H1 (cell line): ENCODE measurements around the gene ATP2A3. TPM values are rescaled to one million over a fixed set of nuclear protein-coding genes. Genes with fewer than 3 reads are reported as not detected.

Experiments used
- CBX8 ChIP-seq: fragments of 300-800, 300-1000 bp; sonication (generic); IDR thresholded peaks from 2 replicates; pipeline ENCODE4 v1.7.1; 2016; ENCODE audit warnings: low read depth, low read length, borderline replicate concordance
- CHD1 ChIP-seq: IDR thresholded peaks from 2 replicates; pipeline ENCODE4 v1.6.1; 2012; ENCODE audit warnings: low read depth, low read length, improper control_type of control experiment
- HDAC6 ChIP-seq: IDR thresholded peaks from one replicate; pipeline ENCODE4 v1.7.1; 2012; ENCODE audit warnings: low read depth, mild to moderate bottlenecking, inconsistent platforms, low read length, moderate library complexity
- NANOG ChIP-seq: IDR thresholded peaks from 2 replicates; pipeline ENCODE4 v1.6.1; 2011; ENCODE audit warnings: low read length, low read depth, mild to moderate bottlenecking, inconsistent platforms; ENCODE audit not compliant: insufficient read depth, poor library complexity, severe bottlenecking
- SP2 ChIP-seq: IDR thresholded peaks from 2 replicates; pipeline ENCODE4 v1.6.1; 2012; ENCODE audit warnings: mild to moderate bottlenecking, low read length, inconsistent platforms
- SRF ChIP-seq: IDR thresholded peaks from 2 replicates; pipeline ENCODE4 v1.6.1; 2011; ENCODE audit warnings: mild to moderate bottlenecking, low read depth, low read length, moderate library complexity
- polyA plus RNA-seq, 7 experiments: library from polyadenylated mRNA; depleted of rRNA in 3 of 7; stranded (reverse) in 5 of 7; unstranded in 2 of 7; fragments of >200 nt in 5 of 7; fragments of 200-250 nt in 2 of 7; gene quantifications; 1 replicate in 5 of 7; 2 replicates in 1 of 7; 4 replicates in 1 of 7; pipeline versions ENCODE4 v1.2.1 to v1.2.3, GENCODE V29; 2011 to 2013; ENCODE audit warnings: missing spikeins in 2 of 7, mixed read lengths in 2 of 7
- total RNA-seq: library from RNA; stranded (reverse); fragmentation: NEBNext Ultra II Directional; extraction: Animal tissue kit (Norgen Biotek cat#: 25700); gene quantifications from 2 replicates; pipeline ENCODE4 v1.2.1, GENCODE V29; 2021
- TF ChIP-seq, protein P1 (sequence below): fragments of 300-600 bp; sonication (generic); IDR thresholded peaks from 2 replicates; pipeline ENCODE4 v1.7.1; 2012; ENCODE audit warnings: low read length, moderate library complexity, mild to moderate bottlenecking, inconsistent platforms; ENCODE audit not compliant: insufficient replicate concordance
- TF ChIP-seq, protein P2 (sequence below), 3 experiments: IDR thresholded peaks; 1 replicate in 2 of 3; 2 replicates in 1 of 3; pipeline versions ENCODE4 v1.5.1 to v1.6.1; 2011; ENCODE audit warnings: low read length in 3 of 3, mild to moderate bottlenecking in 3 of 3, inconsistent platforms in 2 of 3, low read depth in 1 of 3, moderate library complexity in 1 of 3; ENCODE audit not compliant: insufficient read depth in 1 of 3; ENCODE audit errors: control extremely low read depth in 1 of 3

ATP2A3 gene
- total and polyA plus RNA-seq, 2 of the 8 experiments (the other 6 are each of a cell fraction or from before 2014, with no cell fraction given), result 18.4 to 32.5 TPM

GRCh38 chr17:3895354-3895753 lies 68.9 kb downstream of the ATP2A3 start (continued):
- TF ChIP-seq, protein P1, sequence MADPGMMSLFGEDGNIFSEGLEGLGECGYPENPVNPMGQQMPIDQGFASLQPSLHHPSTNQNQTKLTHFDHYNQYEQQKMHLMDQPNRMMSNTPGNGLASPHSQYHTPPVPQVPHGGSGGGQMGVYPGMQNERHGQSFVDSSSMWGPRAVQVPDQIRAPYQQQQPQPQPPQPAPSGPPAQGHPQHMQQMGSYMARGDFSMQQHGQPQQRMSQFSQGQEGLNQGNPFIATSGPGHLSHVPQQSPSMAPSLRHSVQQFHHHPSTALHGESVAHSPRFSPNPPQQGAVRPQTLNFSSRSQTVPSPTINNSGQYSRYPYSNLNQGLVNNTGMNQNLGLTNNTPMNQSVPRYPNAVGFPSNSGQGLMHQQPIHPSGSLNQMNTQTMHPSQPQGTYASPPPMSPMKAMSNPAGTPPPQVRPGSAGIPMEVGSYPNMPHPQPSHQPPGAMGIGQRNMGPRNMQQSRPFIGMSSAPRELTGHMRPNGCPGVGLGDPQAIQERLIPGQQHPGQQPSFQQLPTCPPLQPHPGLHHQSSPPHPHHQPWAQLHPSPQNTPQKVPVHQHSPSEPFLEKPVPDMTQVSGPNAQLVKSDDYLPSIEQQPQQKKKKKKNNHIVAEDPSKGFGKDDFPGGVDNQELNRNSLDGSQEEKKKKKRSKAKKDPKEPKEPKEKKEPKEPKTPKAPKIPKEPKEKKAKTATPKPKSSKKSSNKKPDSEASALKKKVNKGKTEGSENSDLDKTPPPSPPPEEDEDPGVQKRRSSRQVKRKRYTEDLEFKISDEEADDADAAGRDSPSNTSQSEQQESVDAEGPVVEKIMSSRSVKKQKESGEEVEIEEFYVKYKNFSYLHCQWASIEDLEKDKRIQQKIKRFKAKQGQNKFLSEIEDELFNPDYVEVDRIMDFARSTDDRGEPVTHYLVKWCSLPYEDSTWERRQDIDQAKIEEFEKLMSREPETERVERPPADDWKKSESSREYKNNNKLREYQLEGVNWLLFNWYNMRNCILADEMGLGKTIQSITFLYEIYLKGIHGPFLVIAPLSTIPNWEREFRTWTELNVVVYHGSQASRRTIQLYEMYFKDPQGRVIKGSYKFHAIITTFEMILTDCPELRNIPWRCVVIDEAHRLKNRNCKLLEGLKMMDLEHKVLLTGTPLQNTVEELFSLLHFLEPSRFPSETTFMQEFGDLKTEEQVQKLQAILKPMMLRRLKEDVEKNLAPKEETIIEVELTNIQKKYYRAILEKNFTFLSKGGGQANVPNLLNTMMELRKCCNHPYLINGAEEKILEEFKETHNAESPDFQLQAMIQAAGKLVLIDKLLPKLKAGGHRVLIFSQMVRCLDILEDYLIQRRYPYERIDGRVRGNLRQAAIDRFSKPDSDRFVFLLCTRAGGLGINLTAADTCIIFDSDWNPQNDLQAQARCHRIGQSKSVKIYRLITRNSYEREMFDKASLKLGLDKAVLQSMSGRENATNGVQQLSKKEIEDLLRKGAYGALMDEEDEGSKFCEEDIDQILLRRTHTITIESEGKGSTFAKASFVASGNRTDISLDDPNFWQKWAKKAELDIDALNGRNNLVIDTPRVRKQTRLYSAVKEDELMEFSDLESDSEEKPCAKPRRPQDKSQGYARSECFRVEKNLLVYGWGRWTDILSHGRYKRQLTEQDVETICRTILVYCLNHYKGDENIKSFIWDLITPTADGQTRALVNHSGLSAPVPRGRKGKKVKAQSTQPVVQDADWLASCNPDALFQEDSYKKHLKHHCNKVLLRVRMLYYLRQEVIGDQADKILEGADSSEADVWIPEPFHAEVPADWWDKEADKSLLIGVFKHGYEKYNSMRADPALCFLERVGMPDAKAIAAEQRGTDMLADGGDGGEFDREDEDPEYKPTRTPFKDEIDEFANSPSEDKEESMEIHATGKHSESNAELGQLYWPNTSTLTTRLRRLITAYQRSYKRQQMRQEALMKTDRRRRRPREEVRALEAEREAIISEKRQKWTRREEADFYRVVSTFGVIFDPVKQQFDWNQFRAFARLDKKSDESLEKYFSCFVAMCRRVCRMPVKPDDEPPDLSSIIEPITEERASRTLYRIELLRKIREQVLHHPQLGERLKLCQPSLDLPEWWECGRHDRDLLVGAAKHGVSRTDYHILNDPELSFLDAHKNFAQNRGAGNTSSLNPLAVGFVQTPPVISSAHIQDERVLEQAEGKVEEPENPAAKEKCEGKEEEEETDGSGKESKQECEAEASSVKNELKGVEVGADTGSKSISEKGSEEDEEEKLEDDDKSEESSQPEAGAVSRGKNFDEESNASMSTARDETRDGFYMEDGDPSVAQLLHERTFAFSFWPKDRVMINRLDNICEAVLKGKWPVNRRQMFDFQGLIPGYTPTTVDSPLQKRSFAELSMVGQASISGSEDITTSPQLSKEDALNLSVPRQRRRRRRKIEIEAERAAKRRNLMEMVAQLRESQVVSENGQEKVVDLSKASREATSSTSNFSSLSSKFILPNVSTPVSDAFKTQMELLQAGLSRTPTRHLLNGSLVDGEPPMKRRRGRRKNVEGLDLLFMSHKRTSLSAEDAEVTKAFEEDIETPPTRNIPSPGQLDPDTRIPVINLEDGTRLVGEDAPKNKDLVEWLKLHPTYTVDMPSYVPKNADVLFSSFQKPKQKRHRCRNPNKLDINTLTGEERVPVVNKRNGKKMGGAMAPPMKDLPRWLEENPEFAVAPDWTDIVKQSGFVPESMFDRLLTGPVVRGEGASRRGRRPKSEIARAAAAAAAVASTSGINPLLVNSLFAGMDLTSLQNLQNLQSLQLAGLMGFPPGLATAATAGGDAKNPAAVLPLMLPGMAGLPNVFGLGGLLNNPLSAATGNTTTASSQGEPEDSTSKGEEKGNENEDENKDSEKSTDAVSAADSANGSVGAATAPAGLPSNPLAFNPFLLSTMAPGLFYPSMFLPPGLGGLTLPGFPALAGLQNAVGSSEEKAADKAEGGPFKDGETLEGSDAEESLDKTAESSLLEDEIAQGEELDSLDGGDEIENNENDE, result no peak
- TF ChIP-seq CHD1 (no peak), SRF (no peak), HDAC6 (no peak), CBX8 (no peak), NANOG (no peak), SP2 (no peak)
- TF ChIP-seq, protein P2, sequence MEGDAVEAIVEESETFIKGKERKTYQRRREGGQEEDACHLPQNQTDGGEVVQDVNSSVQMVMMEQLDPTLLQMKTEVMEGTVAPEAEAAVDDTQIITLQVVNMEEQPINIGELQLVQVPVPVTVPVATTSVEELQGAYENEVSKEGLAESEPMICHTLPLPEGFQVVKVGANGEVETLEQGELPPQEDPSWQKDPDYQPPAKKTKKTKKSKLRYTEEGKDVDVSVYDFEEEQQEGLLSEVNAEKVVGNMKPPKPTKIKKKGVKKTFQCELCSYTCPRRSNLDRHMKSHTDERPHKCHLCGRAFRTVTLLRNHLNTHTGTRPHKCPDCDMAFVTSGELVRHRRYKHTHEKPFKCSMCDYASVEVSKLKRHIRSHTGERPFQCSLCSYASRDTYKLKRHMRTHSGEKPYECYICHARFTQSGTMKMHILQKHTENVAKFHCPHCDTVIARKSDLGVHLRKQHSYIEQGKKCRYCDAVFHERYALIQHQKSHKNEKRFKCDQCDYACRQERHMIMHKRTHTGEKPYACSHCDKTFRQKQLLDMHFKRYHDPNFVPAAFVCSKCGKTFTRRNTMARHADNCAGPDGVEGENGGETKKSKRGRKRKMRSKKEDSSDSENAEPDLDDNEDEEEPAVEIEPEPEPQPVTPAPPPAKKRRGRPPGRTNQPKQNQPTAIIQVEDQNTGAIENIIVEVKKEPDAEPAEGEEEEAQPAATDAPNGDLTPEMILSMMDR (IDR thresholded peaks at IDR 0.05; ENCODE audit: control extremely low read depth in 1 of 3, insufficient read depth in 1 of 3, low read depth in 1 of 3, low read length in 3 of 3), result no peak
